NCI-H2196 (cell line): ENCODE measurements around the gene GSTA2.
"Not testable (repeated sequence)": the region's sequence is repeated elsewhere in the genome, so short reads cannot be mapped to it uniquely, and the experiment has no call there.

Experiments used
- DNase-seq: peaks from one replicate; lab custom pipeline; 2025; ENCODE audit not compliant: unreplicated experiment; lab: John Stamatoyannopoulos, UW

Gene GSTA2

GRCh38 chr6:52763322-52763916 lies at the start of gene GSTA2:
Gene GSTA2 (minus strand): TSS chr6:52763475. CDS start chr6:52757947, 5,528 bp downstream.
- DNase-seq, result not testable (repeated sequence)

- not testable (repeated sequence) for DNase-seq
These were observed 46.5 kb upstream of the GSTA2 start for GRCh38 chr6:52809777-52810176.

GRCh38 chr6:52808660-52809059 lies 45.4 kb upstream of the GSTA2 start:
- DNase-seq, result no peak

DNA sequence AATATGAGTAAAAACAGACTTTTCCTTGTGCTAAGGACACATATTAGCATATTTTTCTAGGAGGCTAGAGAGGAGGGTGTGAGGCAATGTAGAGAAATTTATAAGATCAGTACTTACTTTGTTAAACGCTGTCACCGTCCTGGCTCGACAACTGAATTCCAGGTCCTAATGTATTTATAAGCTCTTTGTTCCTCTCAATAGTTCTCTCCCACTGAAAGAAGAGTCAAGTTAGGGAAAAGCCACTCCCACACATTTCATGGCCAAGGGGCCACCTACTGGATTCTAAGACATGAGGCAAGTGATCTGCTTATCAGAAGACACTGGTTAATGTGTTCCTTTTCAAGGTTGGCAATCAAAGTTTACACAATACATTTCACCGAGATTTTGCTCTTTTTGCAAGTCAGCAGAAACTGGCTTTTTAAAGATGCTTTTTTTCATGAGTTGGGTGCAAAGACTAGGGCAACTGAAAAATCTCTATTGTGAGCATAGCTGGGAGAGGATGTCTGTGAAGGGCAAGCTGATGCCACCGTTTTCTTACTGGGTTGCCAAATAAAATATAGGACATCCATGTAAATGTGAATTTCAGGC lies 40.5 kb upstream of the GSTA2 start, which contains the start of gene GSTA1:
Gene GSTA1, minus strand, starts transcription at position 149 of the 588 bp plus-strand sequence. CDS start 4,549 bp downstream, outside the sequence.
- not testable (repeated sequence) for DNase-seq

GRCh38 chr6:52802806-52803205 lies 39.5 kb upstream of the GSTA2 start:
- no peak for DNase-seq

GRCh38 chr6:52801188-52801841 lies 38.0 kb upstream of the GSTA2 start:
- no peak for DNase-seq

GRCh38 chr6:52799272-52799671 lies 36.0 kb upstream of the GSTA2 start:
- not testable (repeated sequence) for DNase-seq

GRCh38 chr6:52794366-52794765 lies 31.1 kb upstream of the GSTA2 start:
- not testable (repeated sequence) for DNase-seq

GRCh38 chr6:52790861-52791260 lies 27.6 kb upstream of the GSTA2 start:
- no peak for DNase-seq

- DNase-seq, result not testable (repeated sequence)
These were observed 26.4 kb upstream of the GSTA2 start for GRCh38 chr6:52789658-52790057.

DNA sequence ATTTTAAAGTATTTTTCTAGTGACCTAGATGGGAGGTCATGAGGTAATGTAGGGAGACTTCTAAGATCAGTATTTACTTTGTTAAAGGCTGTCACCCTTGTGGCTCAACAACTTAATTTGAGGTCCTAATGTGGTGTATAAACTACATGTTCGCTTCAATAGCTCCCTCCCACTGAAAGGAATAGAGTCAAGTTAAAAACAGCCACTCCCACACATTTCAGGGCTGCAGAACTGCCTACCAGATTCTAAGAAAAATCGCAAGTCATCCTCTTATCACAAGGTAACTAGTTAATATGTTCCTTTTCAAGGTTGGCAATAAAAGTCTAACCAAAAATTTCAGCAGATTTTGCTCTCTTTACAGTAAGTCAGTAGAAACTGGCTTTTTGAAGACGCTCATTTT lies 25.2 kb upstream of the GSTA2 start:
- no peak for DNase-seq

DNA sequence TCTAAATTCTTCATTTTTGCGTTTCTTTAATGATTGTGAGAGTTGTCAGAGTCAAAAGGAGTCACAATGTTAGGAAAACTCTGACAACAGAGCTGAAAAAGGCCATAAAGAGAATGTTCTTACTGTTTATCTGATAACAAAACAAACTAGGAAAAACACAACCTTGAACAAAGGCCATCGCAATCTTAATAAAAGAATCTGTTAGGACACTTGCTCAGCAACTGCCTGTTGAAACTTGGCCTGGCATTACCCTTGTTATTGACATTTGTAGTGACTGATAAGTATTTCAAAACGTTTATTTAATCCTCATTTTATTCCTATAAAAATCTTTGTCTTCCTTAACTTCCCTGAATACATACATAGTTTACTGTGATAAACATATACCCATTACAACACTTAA lies 24.6 kb upstream of the GSTA2 start:
- DNase-seq, result no peak

DNA sequence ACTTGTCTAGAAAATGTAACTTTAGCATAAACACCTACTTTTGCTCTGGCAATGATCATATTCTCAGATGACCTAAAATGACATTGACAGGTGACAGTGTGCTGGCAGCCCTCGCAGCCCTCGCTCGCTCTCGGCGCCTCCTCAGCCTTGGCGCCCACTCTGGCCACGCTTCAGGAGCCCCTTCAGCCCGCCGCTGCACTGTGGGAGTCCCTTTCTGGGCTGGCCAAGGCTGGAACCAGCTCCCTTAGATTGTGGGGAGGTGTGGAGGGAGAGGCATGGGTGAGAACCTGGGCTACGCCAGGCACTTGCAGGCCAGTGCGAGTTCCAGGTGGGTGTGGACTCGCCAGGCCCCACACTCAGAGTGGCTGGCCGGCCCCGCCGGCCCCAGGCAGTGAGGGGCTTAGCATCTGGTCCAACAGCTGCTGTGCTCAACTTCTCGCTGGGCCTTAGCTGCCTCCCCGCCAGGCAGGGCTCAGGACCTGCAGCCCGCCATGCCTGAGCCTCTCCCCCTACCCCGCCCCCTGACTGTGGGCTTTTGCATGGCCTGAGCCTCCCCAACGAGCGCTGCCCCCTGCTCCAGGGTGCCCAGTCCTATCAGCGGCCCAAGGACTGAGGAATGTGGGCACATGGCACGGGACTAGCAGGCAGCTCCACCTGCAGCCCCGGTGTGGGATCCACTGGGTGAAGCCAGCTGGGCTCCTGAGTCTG lies 23.1 kb upstream of the GSTA2 start:
- no peak for DNase-seq

- not testable (repeated sequence) for DNase-seq
These were observed 19.5 kb upstream of the GSTA2 start for GRCh38 chr6:52782696-52783274.

DNA sequence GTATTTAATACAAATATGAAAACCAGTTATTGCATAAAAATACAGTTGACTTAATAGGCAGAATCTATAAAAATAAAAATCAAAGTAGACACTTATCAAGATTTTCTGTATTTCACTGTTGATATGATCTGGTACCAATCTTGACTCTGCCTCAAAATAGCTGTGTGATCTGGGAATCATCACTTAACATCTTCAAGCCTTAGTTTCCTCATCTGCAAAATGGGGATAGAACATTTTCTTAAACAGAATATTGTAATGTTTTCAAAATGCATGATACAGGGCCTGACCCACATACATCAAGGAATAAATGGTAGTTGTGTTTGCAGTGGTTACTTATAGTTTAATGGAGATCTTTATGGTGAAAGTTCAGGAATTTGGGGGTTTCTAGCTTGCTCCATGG lies 18.9 kb upstream of the GSTA2 start:
- not testable (repeated sequence) for DNase-seq

- no peak for DNase-seq
These were observed 16.0 kb upstream of the GSTA2 start for GRCh38 chr6:52779237-52779636.

DNA sequence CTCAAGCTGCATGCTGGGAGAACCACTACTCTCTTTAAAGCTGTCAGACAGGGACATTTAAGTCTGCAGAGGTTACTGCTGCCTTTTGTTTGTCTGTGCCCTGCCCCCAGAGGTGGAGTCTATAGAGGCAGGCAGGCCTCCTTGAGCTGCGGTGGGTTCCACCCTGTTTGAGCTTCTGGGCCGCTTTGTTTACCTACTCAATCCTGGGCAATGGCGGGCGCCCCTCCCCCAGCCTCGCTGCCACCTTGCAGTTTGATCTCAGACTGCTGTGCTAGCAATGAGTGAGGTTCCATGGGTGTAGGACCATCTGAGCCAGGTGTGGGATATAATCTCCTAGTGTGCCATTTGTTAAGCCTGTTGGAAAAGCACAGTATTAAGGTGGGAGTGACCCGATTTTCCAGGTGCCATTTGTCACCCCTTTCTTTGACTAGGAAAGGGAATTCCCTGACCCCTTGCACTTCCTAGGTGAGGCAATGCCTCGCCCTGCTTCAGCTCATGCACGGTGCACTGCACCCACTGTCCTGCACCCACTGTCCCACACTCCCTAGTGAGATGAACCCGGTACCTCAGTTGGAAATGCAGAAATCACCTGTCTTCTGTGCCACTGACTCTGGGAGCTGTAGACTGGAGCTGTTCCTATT lies 13.6 kb upstream of the GSTA2 start:
- DNase-seq, result not testable (repeated sequence)

DNA sequence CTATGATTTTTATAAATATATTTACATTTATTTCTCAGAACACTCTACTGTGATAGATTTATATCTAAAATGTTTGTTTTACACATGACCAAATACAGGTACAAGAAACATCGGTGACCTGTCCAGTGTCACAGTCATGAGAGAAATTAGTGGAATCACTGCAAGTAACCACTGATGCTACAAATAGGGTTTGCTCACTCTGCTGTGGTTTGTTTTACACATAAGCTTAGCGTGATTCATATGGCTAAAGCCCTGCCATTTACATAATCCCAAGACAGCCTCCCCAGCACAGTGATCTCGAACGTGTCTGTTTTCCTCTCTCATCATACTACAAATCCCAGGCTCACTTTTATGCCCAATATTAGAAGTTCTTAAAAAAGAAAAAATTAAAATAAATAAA lies 6.1 kb upstream of the GSTA2 start:
- not testable (repeated sequence) for DNase-seq

- DNase-seq, result not testable (repeated sequence)
These were observed 4.4 kb upstream of the GSTA2 start for GRCh38 chr6:52767658-52768057.

- not testable (repeated sequence) for DNase-seq
These were observed 1.4 kb downstream of the GSTA2 start for GRCh38 chr6:52761673-52762491.
